ENCODE measurements around the gene SIPA1. TPM values are rescaled to one million over a fixed set of nuclear protein-coding genes. Genes with fewer than 3 reads are reported as not detected.
"Not testable (repeated sequence)": the region's sequence is repeated elsewhere in the genome, so short reads cannot be mapped to it uniquely, and the experiment has no call there.

The SIPA1 gene
- total and polyA plus RNA-seq, 2 donors, result 16.0 to 54.0 TPM

DNA sequence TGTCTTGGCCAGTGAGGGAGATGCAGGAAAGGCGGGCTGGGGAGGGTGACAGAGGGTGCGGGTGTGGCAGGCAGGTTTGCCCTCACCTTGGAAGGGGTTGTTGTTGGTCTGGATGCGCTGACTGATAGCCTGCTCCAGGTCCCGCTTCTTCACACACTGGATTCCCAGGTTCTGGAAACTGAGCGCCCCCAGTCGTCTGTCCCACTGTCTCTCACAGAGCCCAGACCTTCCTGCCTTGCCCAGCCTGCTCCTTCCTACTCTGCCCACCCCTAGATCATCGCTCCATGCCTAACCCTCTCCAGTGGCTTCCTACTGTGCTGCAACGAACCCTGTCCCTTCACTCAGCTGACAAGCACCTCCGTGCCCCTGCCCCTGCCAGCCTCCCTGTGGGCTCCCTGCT lies 22.1 kb downstream of the SIPA1 start:
- no peak overlapping the region for H3K27ac ChIP-seq (ENCODE audit: low read depth)
- WGBS, result 94% methylated on average over 9 of the region's 9 CpGs
- H3K4me3 ChIP-seq (ENCODE audit: low read depth, low read length), result no peak overlapping the region
- H3K4me1 ChIP-seq (ENCODE audit: insufficient read depth), result no peaks in the 10 kb centered on the region
- DNase-seq (ENCODE audit: extremely low spot score), result no peak
- peaks cover 3% of the 10 kb centered on the region for H3K36me3 ChIP-seq (ENCODE audit: insufficient read depth)

DNA sequence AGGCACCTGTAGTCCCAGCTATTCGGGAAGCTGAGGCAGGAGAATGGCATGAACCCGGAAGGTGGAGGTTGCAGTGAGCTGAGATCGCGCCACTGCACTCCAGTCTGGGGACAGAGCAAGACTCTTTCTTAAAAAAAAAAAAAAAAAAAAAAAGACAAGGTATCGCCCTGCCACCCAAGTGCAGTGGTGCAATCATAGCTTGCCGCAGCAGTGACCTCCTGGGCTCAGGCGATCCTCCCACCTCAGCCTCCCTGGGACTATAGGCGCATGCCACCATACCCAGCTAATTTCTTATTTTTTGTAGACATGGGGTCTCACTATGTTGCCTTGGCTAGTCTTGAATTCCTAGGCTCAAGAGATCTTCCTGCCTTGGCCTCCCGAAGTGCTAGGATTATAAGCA lies 23.0 kb downstream of the SIPA1 start:
- H3K4me1 ChIP-seq (ENCODE audit: insufficient read depth); H3K36me3 ChIP-seq (ENCODE audit: insufficient read depth); H3K4me3 ChIP-seq (ENCODE audit: low read depth, low read length); DNase-seq (ENCODE audit: extremely low spot score); H3K27ac ChIP-seq (ENCODE audit: low read depth): not testable (repeated sequence)
- 95% methylated on average over 9 of the region's 9 CpGs for WGBS

- H3K36me3 ChIP-seq (ENCODE audit: insufficient read depth), result peaks cover 3% of the 10 kb centered on the region
- WGBS, result 63% methylated on average over 25 of the region's 25 CpGs
- DNase-seq (ENCODE audit: extremely low spot score), result no peak
- peak overlapping the region; percentile 82 for H3K4me3 ChIP-seq (ENCODE audit: low read depth, low read length)
- peak overlapping the region; percentile 95 for H3K27ac ChIP-seq (ENCODE audit: low read depth)
- no peaks in the 10 kb centered on the region for H3K4me1 ChIP-seq (ENCODE audit: insufficient read depth)
Measured at GRCh38 chr11:65661599-65662246, 23.8 kb downstream of the SIPA1 start.

DNA sequence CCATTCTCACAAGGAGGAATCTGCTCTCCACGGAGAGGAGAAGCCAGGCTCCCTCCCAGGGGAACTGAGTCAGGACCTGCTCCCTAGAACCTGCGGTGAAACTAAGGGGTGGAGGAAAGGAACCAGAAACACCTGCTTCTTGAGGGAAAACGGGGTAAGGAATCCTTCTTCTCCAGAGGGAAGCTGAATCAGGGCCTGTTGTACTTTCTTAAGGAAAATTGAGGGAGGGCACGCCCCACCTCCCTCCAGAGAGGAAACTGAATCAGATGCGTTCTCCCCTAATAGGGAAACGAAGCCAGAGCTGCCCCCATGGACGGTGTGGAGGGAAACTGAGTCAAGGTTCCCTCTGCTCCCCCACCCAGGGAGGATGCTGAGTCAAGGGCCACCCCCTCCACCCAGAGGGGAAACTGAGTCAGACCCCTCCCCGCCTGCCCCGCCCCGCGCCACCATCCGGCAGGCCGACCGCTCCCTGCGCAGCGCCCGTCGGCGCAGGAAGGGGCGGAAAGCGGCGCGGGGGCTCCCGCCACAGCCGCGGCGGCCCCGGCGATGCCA lies 24.4 kb downstream of the SIPA1 start:
- no peak for DNase-seq (ENCODE audit: extremely low spot score)
- Histone ChIP-seq H3K4me3 (ENCODE audit: low read depth, low read length) (peak overlapping the region; percentile 82), H3K36me3 (ENCODE audit: insufficient read depth) (peaks cover 3% of the 10 kb centered on the region), H3K27ac (ENCODE audit: low read depth) (peak overlapping the region; percentile 95), H3K4me1 (ENCODE audit: insufficient read depth) (no peaks in the 10 kb centered on the region)
- WGBS, result under 1% methylated on average over 29 of the region's 29 CpGs

DNA sequence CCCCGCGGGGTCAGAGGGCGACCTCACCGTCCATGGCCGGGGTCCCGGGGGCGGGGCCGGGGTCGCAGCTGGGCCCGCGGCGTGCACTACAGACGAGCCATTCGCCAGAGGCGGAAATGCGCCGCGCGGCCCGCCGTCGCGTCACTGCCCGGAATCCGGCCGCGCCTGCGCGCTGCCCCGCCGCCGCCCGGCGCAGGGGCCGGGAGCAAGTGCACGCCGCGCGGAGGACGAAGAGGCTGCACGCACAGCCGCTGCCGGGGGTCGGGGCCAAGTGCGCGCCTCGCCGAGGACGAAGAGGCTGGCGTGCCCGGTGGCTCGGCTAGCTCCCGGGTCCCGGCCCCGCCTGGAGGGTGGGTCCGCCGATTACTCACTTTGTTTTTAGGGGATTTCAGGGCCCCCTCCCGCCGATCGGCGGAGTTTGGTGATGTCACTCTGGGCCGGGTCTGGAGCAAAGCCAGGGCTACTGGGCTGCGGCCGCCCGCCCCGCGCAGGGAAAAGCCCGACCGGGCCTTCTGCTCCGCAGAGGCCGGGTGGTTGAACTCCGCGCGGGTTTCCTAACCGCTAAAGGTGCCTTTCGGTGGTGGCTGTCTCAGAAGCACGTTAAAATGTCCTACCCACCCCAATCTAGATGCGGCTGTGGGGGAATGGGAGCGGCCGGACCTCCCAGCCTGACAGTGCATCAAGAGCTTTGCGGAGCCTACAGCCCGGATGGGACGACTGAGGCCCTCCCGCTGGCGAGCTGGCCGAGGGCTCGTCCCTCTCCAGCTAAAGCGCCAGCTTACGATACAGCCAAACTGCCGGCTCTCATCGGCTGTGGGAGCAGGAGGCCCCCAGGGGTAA lies 25.1 kb downstream of the SIPA1 start, which contains the start of gene RELA:
Gene RELA (minus strand): TSS at position 118 of the 840 bp plus-strand sequence. CDS start 84 bp downstream, at position 34.
- under 1% methylated on average over 91 of the region's 91 CpGs for WGBS
- peak within 1 kb of the TSS; percentile 99 for H3K27ac ChIP-seq (ENCODE audit: low read depth)
- no peaks in the 10 kb centered on the region for H3K4me1 ChIP-seq (ENCODE audit: insufficient read depth)
- H3K4me3 ChIP-seq (ENCODE audit: low read depth, low read length), result peak within 1 kb of the TSS; percentile 82
- H3K36me3 ChIP-seq (ENCODE audit: insufficient read depth), result peaks cover 3% of the 10 kb centered on the region
- DNase-seq (ENCODE audit: extremely low spot score), result peak; percentile 86

- H3K27ac ChIP-seq (ENCODE audit: low read depth), result peak overlapping the region; percentile 99
- H3K4me3 ChIP-seq (ENCODE audit: low read depth, low read length), result peak overlapping the region; percentile 82
- DNase-seq (ENCODE audit: extremely low spot score), result no peak
- no peaks in the 10 kb centered on the region for H3K4me1 ChIP-seq (ENCODE audit: insufficient read depth)
- H3K36me3 ChIP-seq (ENCODE audit: insufficient read depth), result peaks cover 3% of the 10 kb centered on the region
- 3% methylated on average over 15 of the region's 15 CpGs for WGBS
Measured at GRCh38 chr11:65663639-65664200, 25.8 kb downstream of the SIPA1 start.

- H3K36me3 ChIP-seq (ENCODE audit: insufficient read depth), result no peaks in the 10 kb centered on the region
- H3K4me3 ChIP-seq (ENCODE audit: low read depth, low read length), result no peak overlapping the region
- no peak for DNase-seq (ENCODE audit: extremely low spot score)
- no peak overlapping the region for H3K27ac ChIP-seq (ENCODE audit: low read depth)
- H3K4me1 ChIP-seq (ENCODE audit: insufficient read depth), result no peaks in the 10 kb centered on the region
Measured at GRCh38 chr11:65672180-65672860, 34.4 kb downstream of the SIPA1 start.

- Histone ChIP-seq H3K36me3 (ENCODE audit: insufficient read depth) (no peaks in the 10 kb centered on the region), H3K4me1 (ENCODE audit: insufficient read depth) (no peaks in the 10 kb centered on the region), H3K4me3 (ENCODE audit: low read depth, low read length) (no peak overlapping the region), H3K27ac (ENCODE audit: low read depth) (no peak overlapping the region)
- DNase-seq (ENCODE audit: extremely low spot score), result no peak
- WGBS, result 91% methylated on average over 2 of the region's 2 CpGs
Measured at GRCh38 chr11:65672982-65673381, 35.1 kb downstream of the SIPA1 start.

DNA sequence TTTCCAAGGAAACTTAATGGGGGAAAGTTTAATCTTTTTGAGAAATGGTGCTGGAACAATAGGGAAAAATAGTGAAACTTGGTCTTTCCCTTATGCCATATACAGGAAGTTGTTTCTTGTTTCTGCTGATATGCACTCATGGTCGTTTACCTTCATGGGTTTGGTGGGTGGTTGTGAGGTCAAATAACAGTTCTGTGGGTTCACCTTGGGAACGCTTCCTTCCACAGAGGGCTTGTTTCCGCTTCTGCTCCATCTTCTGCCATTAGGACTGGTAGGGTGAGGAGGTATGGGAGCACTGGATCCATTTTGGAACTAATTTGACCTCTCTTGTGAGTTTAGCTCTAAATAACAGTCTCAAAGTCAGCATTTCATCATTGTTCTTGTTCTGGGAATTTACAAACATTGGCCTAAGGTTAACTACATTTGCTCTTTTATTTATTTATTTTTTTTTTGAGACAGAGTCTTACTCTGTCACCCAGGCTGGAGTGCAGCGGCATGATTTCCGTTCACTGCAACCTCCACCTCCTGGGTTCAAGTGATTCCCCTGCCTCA lies 42.4 kb downstream of the SIPA1 start:
- Histone ChIP-seq H3K4me3 (ENCODE audit: low read depth, low read length) (no peak overlapping the region), H3K27ac (ENCODE audit: low read depth) (no peak overlapping the region), H3K36me3 (ENCODE audit: insufficient read depth) (no peaks in the 10 kb centered on the region), H3K4me1 (ENCODE audit: insufficient read depth) (no peaks in the 10 kb centered on the region)
- no peak for DNase-seq (ENCODE audit: extremely low spot score)
- WGBS, result 79% methylated on average over 5 of the region's 5 CpGs

DNA sequence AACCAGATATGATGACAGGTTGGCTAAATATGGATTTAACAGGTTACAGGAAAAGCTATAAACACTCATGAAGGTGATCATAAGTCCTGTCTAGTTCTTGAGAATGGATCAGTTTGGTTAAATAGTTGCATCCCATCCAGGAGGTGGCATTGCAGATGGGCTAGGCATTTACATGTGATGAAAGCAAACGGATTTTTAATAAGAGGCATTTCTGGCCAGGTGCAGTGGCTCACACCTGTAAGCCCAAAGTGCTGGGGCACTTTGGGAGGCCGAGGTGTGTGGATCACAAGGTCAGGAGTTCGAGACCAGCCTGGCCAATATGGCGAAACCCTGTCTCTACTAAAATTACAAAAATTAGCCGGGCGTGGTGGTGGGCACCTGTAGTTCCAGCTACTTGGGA lies 45.6 kb downstream of the SIPA1 start:
- not testable (repeated sequence) for H3K27ac ChIP-seq (ENCODE audit: low read depth); H3K4me3 ChIP-seq (ENCODE audit: low read depth, low read length); H3K36me3 ChIP-seq (ENCODE audit: insufficient read depth); H3K4me1 ChIP-seq (ENCODE audit: insufficient read depth); DNase-seq (ENCODE audit: extremely low spot score)
- whole genome bisulfite sequencing, result 83% methylated on average over 6 of the region's 6 CpGs

GRCh38 chr11:65685981-65686380 lies 48.1 kb downstream of the SIPA1 start:
- DNase-seq (ENCODE audit: extremely low spot score), result no peak
- H3K27ac ChIP-seq (ENCODE audit: low read depth), result no peak overlapping the region
- WGBS, result 57% methylated on average over 8 of the region's 8 CpGs

GRCh38 chr11:65691847-65692246 lies 53.9 kb downstream of the SIPA1 start:
- not testable (repeated sequence) for H3K4me3 ChIP-seq (ENCODE audit: low read depth, low read length); H3K27ac ChIP-seq (ENCODE audit: low read depth); H3K36me3 ChIP-seq (ENCODE audit: insufficient read depth); H3K4me1 ChIP-seq (ENCODE audit: insufficient read depth); DNase-seq (ENCODE audit: extremely low spot score)
- WGBS, result 91% methylated on average over 8 of the region's 8 CpGs

More at GRCh38 chr11:65685981-65686380, 48.1 kb downstream of the SIPA1 start:
- no peak overlapping the region for H3K4me3 ChIP-seq (ENCODE audit: low read depth, low read length)
- H3K36me3 ChIP-seq (ENCODE audit: insufficient read depth), result no peaks in the 10 kb centered on the region
- no peaks in the 10 kb centered on the region for H3K4me1 ChIP-seq (ENCODE audit: insufficient read depth)

DNA sequence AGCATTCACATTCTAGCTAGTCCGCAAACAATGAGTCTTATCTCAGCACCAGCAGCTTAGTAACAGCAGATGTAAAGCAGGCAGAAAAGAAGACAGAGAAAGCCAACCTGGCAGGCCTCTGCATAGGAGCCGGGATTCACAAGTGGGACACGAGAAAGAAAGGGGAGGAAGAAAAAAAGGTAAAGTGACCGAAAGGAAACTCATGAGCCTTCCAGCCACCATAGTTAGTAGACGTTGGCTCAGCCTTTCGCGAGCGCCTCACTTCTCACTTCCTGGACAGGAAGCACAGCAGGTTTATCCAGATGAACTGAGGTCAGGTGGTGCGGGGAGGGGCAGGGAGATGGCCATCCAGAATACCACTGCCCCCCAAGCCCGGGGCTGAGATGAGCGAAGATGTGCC lies 54.5 kb downstream of the SIPA1 start:
- Histone ChIP-seq H3K27ac (ENCODE audit: low read depth) (no peak overlapping the region), H3K4me1 (ENCODE audit: insufficient read depth) (no peaks in the 10 kb centered on the region), H3K4me3 (ENCODE audit: low read depth, low read length) (no peak overlapping the region), H3K36me3 (ENCODE audit: insufficient read depth) (no peaks in the 10 kb centered on the region)
- 64% methylated on average over 11 of the region's 11 CpGs for WGBS
- no peak for DNase-seq (ENCODE audit: extremely low spot score)

Measured in urinary bladder (tissue), 4 donors.